ENCODE results near the gene TM4SF18. TPM values are rescaled to one million over a fixed set of nuclear protein-coding genes. Genes with fewer than 3 reads are reported as not detected.

The TM4SF18 gene
- polyA plus RNA-seq, 1 experiment: 0.11 TPM

- Histone ChIP-seq H3K4me3 (ENCODE audit: low read depth, low read length) (no peak overlapping the region), H3K36me3 (ENCODE audit: control insufficient read depth, insufficient read depth, low read length) (no peaks in the 10 kb centered on the region), H3K27me3 (ENCODE audit: control insufficient read depth, insufficient read depth, low read length) (no peaks in the 10 kb centered on the region)
- ChIA-PET POLR2A (interaction anchor here (1.1 kb wide), 1 partner anchor 15 kb away, joined by 3 read pairs; no protein-coding TSS in a partner anchor), CTCF (interaction anchor here (0.5 to 2.2 kb wide), 6 partner anchors 8 to 101 kb away, joined by 3 to 12 read pairs (median 4); no protein-coding TSS in a partner anchor)
- no peak for TF ChIP-seq CTCF (IDR thresholded peaks at IDR 0.05; ENCODE audit: insufficient read depth, low read depth, low read length)
- peak; percentile 88 for DNase-seq (ENCODE audit: low read depth)
These were observed 33.3 kb downstream of the TM4SF18 start for GRCh38 chr3:149299938-149300801.

GRCh38 chr3:149296972-149297371 lies 36.5 kb downstream of the TM4SF18 start:
- ChIA-PET CTCF (no interaction called here), POLR2A (no interaction called here)
- no peak for TF ChIP-seq CTCF (IDR thresholded peaks at IDR 0.05; ENCODE audit: insufficient read depth, low read depth, low read length)
- Histone ChIP-seq H3K4me3 (ENCODE audit: low read depth, low read length) (no peak overlapping the region), H3K36me3 (ENCODE audit: control insufficient read depth, insufficient read depth, low read length) (no peaks in the 10 kb centered on the region), H3K27me3 (ENCODE audit: control insufficient read depth, insufficient read depth, low read length) (no peaks in the 10 kb centered on the region)
- no peak for DNase-seq (ENCODE audit: low read depth)

DNA sequence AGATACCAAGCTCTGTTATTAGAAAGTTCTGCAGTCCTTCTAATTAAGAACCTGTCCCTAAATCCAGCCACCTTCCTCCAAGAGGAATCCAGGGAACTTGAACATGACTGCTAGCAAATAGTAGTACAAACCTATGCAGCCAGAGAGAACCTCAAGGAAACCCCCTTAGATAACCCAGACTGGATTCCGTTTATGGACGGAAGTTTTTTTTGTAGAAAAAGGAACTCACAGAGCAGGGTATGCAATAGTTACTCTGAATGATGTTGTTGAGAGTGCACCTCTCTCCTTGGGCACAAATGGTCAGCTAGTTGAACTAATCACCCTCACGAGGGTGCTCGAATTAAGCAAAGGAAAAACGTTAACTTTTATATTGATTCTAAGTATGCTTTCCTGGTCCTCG lies 40.8 kb downstream of the TM4SF18 start:
- H3K4me3 ChIP-seq (ENCODE audit: low read depth, low read length): no peak overlapping the region
- POLR2A ChIA-PET: interaction anchor here (0.6 kb wide), 1 partner anchor 10 kb away, joined by 3 read pairs; no protein-coding TSS in a partner anchor
- H3K27me3 ChIP-seq (ENCODE audit: control insufficient read depth, insufficient read depth, low read length): no peaks in the 10 kb centered on the region
- no peak for DNase-seq (ENCODE audit: low read depth)
- no peak for TF ChIP-seq CTCF (IDR thresholded peaks at IDR 0.05; ENCODE audit: insufficient read depth, low read depth, low read length)
- CTCF ChIA-PET: interaction anchor here (0.8 to 1.3 kb wide), 3 partner anchors 7 to 48 kb away, joined by 3 to 5 read pairs (median 3); no protein-coding TSS in a partner anchor
- H3K36me3 ChIP-seq (ENCODE audit: control insufficient read depth, insufficient read depth, low read length): no peaks in the 10 kb centered on the region

GRCh38 chr3:149291178-149291577 lies 42.3 kb downstream of the TM4SF18 start:
- CTCF ChIA-PET: interaction anchor here (1.3 kb wide), 2 partner anchors 15 to 16 kb away, joined by 3 to 6 read pairs; no protein-coding TSS in a partner anchor
- DNase-seq (ENCODE audit: low read depth): no peak
- peak; percentile 45 for TF ChIP-seq CTCF (IDR thresholded peaks at IDR 0.05; ENCODE audit: insufficient read depth, low read depth, low read length)

GRCh38 chr3:149288655-149289054 lies 44.8 kb downstream of the TM4SF18 start:
- DNase-seq (ENCODE audit: low read depth): no peak
- H3K4me3 ChIP-seq (ENCODE audit: low read depth, low read length): no peak overlapping the region
- TF ChIP-seq CTCF (IDR thresholded peaks at IDR 0.05; ENCODE audit: insufficient read depth, low read depth, low read length): no peak
- CTCF ChIA-PET: no interaction called here
- no peaks in the 10 kb centered on the region for H3K27me3 ChIP-seq (ENCODE audit: control insufficient read depth, insufficient read depth, low read length)
- POLR2A ChIA-PET: no interaction called here
- no peaks in the 10 kb centered on the region for H3K36me3 ChIP-seq (ENCODE audit: control insufficient read depth, insufficient read depth, low read length)

More at GRCh38 chr3:149291178-149291577, 42.3 kb downstream of the TM4SF18 start:
- POLR2A ChIA-PET: no interaction called here
- Histone ChIP-seq H3K4me3 (ENCODE audit: low read depth, low read length) (no peak overlapping the region), H3K36me3 (ENCODE audit: control insufficient read depth, insufficient read depth, low read length) (no peaks in the 10 kb centered on the region), H3K27me3 (ENCODE audit: control insufficient read depth, insufficient read depth, low read length) (no peaks in the 10 kb centered on the region)

All from BJ (cell line).